Measurements from ENCODE around the gene FAM120C.

The FAM120C gene, protein sequence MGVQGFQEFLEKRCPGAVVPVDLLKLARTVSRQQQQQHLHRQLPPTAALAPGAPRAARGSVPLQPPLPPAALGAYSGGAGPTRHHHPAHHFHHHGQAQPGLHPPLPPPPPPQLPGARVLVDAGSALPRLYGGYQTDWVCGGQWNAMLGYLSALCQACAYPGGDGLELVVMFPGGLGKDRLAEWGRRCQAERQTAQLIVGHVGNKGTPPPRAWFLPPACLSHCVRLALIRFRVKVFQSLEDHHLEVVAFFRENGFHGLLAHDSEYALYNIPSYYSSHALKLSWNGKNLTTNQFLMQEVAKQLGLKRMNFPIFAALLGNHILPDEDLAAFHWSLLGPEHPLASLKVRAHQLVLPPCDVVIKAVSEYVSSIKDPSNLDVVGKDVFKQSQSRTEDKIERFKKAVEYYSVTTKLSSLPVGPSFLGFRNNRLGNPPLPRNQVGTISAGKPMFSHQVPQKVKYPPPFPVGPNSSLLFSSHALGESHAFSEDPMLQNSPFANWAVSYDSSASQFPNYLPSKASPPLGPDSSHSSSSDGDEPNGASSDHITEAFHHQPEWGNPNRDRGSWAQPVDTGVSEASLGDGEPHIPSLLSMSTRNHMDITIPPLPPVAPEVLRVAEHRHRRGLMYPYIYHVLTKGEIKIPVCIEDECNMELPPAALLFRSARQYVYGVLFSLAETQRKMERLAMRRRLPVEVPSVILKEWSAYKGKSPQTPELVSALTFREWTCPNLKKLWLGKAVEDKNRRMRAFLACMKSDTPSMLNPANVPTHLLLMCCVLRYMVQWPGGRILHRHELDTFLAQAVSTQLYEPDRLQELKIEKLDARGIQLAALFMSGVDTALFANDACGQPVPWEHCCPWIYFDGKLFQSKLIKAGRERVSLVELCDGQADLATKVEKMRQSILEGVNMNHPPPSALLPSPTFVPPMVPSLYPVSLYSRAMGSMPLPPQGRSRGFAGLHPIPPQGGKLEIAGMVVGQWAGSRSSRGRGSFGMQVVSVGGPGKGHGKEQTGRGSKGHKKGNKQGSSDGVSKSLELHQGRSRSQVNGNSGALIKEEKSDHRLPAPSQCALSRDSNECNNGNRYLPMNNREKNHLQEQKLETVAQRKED

DNA sequence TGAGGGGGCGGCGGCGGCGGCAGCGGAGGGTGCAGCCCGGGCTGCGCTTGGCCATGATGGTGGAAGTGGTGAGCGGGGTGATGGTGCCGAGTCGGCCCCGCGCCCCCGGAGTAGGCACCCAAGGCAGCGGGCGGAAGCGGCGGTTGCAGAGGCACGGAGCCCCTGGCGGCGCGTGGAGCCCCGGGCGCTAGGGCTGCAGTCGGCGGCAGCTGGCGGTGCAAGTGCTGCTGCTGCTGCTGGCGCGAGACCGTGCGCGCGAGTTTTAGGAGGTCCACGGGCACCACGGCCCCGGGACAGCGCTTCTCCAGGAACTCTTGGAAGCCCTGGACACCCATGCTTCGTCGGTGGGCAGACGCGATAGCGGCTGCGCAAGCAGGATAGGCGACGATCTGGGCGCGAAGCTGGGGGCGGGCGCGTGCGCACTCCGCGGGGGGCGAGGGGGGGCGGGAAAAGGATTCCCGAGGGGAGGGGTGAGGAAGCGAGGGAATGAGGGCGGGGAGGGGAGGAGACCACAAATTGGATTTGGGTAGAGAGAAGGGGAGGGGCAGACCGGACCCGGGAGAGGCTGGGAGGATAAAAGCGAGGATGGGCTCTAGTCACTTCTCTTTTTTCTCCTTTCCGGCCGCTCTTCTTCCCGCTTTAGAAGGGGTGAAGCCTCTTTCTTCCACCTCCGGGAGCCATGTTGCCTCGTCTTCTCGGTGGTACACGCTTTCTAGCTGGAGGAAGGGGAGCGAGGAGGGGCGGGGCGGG, at the start of gene FAM120C:
Gene FAM120C (minus strand): TSS at position 391 of the 750 bp plus-strand sequence. CDS start 56 bp downstream, at position 335.
- peak within 1 kb of the TSS; percentile 33 for H3K4me3 ChIP-seq (ENCODE audit: low read length)
- peaks cover 5% of the 10 kb centered on the region for H3K4me1 ChIP-seq (ENCODE audit: control insufficient read depth, insufficient read depth, low read length)
- H3K9me3 ChIP-seq (ENCODE audit: control insufficient read depth, low read length), result no peaks in the 10 kb centered on the region
- H3K27me3 ChIP-seq (ENCODE audit: control insufficient read depth, insufficient read depth, low read length), result no peaks in the 10 kb centered on the region
- H3K9ac ChIP-seq (ENCODE audit: low read length), result peak within 1 kb of the TSS; percentile 59
- H3K36me3 ChIP-seq (ENCODE audit: control insufficient read depth, insufficient read depth, low read length), result no peaks in the 10 kb centered on the region

DNA sequence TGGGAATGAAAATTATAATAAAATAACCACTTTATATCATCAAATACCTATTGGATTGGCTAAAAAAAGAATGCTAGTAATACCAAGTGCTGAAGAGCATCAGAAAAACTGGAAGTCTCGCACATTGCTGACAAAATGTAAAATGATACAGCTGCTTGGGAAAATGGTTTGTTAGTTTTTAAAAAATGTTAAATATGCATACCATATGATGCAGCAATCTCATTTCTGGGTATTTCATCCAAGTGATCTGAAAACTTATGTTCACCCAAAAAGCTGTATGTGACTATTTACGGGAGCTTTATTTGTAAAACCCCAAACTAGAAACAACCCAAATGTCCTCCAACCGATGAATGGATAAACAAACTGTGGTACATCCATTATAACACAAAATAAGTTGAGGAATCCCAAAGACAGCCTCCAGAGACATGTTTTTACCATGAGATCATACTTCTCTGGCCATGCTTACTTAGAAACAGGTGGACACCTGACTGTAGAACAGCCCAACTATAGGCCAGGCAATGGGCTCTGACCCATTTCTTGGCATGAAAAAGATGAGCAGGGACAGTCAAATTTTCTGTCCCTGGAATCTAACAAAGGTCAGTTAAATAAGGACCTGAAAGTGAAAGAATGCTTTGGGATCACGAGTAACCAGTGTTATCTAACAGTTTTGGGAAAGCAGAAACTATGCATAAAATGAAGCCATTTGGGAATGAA, 47.5 kb upstream of the FAM120C start:
- no peak overlapping the region for H3K9ac ChIP-seq (ENCODE audit: low read length)
- no peaks in the 10 kb centered on the region for H3K27me3 ChIP-seq (ENCODE audit: control insufficient read depth, insufficient read depth, low read length)
- no peaks in the 10 kb centered on the region for H3K9me3 ChIP-seq (ENCODE audit: control insufficient read depth, low read length)
- no peaks in the 10 kb centered on the region for H3K36me3 ChIP-seq (ENCODE audit: control insufficient read depth, insufficient read depth, low read length)
- H3K4me3 ChIP-seq (ENCODE audit: low read length), result no peak overlapping the region
- no peaks in the 10 kb centered on the region for H3K4me1 ChIP-seq (ENCODE audit: control insufficient read depth, insufficient read depth, low read length)

DNA sequence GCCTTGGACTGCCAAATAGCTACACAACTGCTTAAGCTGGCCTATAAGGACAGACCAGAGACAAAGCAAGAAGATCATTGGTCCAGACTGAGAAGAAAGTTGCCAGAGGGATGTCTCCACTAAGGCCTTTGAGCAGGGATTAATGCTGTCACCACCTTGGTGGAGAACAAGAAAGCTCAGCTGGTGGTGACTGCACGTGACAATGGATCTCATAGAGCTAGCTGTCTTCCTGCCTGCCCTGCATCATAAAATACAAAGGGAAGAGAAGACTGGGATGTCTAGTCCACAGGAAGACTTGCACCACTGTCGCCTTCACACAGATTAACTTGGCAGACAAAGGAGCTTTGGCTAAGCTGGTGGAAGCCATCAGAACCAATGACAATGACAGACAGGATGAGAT, 40.5 kb upstream of the FAM120C start:
- no peaks in the 10 kb centered on the region for H3K4me1 ChIP-seq (ENCODE audit: control insufficient read depth, insufficient read depth, low read length)
- no peaks in the 10 kb centered on the region for H3K36me3 ChIP-seq (ENCODE audit: control insufficient read depth, insufficient read depth, low read length)
- no peaks in the 10 kb centered on the region for H3K27me3 ChIP-seq (ENCODE audit: control insufficient read depth, insufficient read depth, low read length)
- no peak overlapping the region for H3K4me3 ChIP-seq (ENCODE audit: low read length)
- H3K9me3 ChIP-seq (ENCODE audit: control insufficient read depth, low read length), result no peaks in the 10 kb centered on the region
- no peak overlapping the region for H3K9ac ChIP-seq (ENCODE audit: low read length)

DNA sequence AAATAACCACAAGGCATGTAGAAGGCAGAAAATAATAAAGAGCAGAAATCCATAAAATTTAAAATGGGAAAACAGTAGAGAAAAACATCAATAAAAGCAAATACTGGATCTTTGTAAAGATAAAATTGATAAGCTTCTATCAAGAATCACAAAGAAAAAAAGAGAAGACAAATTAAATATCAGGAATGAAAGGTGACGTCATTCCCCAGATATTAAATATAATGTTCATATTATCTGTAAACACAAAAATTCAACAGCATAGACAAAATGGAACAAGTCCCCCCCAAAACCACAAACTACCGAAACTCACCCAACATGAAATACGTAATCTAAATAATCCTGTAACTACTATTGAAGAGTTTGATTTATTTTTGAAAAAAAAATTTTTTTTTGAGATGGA, 30.5 kb upstream of the FAM120C start:
- H3K9ac ChIP-seq (ENCODE audit: low read length), result no peak overlapping the region
- no peak overlapping the region for H3K4me3 ChIP-seq (ENCODE audit: low read length)
- no peaks in the 10 kb centered on the region for H3K9me3 ChIP-seq (ENCODE audit: control insufficient read depth, low read length)
- no peaks in the 10 kb centered on the region for H3K27me3 ChIP-seq (ENCODE audit: control insufficient read depth, insufficient read depth, low read length)
- H3K4me1 ChIP-seq (ENCODE audit: control insufficient read depth, insufficient read depth, low read length), result no peaks in the 10 kb centered on the region
- no peaks in the 10 kb centered on the region for H3K36me3 ChIP-seq (ENCODE audit: control insufficient read depth, insufficient read depth, low read length)

DNA sequence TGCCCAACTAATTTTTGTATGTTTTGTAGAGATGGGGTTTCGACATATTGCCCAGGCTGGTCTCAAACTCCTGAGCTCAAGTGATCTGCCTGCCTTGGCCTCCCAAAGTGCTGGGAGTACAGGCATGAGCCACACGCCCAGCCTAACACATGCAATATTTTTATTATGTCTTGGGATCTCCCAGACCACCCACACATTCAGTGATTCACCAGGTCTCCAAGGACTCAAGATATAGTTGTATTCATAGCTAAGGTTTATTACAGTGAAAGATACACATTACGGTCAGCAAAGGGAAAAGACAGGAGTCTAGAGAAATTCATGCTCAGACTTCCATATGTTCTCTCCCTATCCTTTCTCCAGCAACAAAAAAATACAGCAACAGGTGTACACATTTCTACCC, 25.5 kb upstream of the FAM120C start:
- no peaks in the 10 kb centered on the region for H3K9me3 ChIP-seq (ENCODE audit: control insufficient read depth, low read length)
- no peaks in the 10 kb centered on the region for H3K36me3 ChIP-seq (ENCODE audit: control insufficient read depth, insufficient read depth, low read length)
- no peak overlapping the region for H3K4me3 ChIP-seq (ENCODE audit: low read length)
- no peak overlapping the region for H3K9ac ChIP-seq (ENCODE audit: low read length)
- H3K4me1 ChIP-seq (ENCODE audit: control insufficient read depth, insufficient read depth, low read length), result no peaks in the 10 kb centered on the region
- no peaks in the 10 kb centered on the region for H3K27me3 ChIP-seq (ENCODE audit: control insufficient read depth, insufficient read depth, low read length)

DNA sequence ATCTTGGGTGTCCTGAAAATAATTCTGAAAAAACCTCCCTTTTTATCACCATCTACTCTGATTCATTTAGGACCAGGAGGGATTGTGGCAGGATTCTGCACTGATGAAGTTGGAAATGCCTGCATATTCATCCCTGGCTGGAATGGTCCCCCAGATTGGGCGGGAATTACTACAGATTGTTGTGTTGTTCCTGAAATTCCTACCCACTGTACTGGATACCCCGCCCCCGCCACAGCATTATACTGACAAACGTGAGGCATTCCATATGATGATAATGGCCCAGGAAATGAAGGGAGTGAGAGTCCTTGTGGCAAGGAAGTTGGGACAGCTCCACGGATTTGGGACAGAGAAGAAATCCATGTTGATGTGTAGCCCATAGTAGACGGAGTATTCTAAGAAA, 15.2 kb upstream of the FAM120C start:
- H3K9me3 ChIP-seq (ENCODE audit: control insufficient read depth, low read length), result no peaks in the 10 kb centered on the region
- no peaks in the 10 kb centered on the region for H3K4me1 ChIP-seq (ENCODE audit: control insufficient read depth, insufficient read depth, low read length)
- H3K27me3 ChIP-seq (ENCODE audit: control insufficient read depth, insufficient read depth, low read length), result no peaks in the 10 kb centered on the region
- no peak overlapping the region for H3K4me3 ChIP-seq (ENCODE audit: low read length)
- no peak overlapping the region for H3K9ac ChIP-seq (ENCODE audit: low read length)
- no peaks in the 10 kb centered on the region for H3K36me3 ChIP-seq (ENCODE audit: control insufficient read depth, insufficient read depth, low read length)

DNA sequence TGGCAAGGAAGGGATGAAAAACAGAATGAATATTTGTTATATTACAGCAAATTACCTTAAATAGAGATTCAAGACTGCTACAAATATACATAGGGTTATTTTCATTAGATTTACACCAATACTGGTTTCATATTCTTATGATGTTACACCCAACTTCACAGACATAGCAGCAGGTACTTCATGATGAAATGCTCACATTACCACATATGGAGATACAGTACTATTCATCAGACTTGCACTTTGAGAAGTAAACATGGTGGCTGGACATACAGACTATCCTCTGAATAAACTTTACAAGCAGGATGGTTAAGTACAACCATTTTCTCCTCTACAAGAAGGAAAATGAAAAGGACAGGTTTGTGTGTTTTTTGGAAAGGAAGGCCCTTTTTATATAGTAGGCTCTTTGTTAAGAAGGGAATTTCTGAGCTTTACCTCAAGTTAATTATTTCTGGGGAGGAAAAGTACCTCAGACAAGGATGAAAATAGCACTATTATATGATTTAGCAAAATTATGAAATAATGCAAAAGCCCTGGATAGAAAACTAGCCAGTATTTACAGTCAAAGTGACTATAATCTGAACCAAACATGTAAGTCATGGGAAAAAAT, 12.0 kb upstream of the FAM120C start:
- Histone ChIP-seq H3K27me3 (ENCODE audit: control insufficient read depth, insufficient read depth, low read length) (no peaks in the 10 kb centered on the region), H3K9ac (ENCODE audit: low read length) (no peak overlapping the region), H3K4me1 (ENCODE audit: control insufficient read depth, insufficient read depth, low read length) (no peaks in the 10 kb centered on the region), H3K9me3 (ENCODE audit: control insufficient read depth, low read length) (no peaks in the 10 kb centered on the region), H3K36me3 (ENCODE audit: control insufficient read depth, insufficient read depth, low read length) (no peaks in the 10 kb centered on the region), H3K4me3 (ENCODE audit: low read length) (no peak overlapping the region)

DNA sequence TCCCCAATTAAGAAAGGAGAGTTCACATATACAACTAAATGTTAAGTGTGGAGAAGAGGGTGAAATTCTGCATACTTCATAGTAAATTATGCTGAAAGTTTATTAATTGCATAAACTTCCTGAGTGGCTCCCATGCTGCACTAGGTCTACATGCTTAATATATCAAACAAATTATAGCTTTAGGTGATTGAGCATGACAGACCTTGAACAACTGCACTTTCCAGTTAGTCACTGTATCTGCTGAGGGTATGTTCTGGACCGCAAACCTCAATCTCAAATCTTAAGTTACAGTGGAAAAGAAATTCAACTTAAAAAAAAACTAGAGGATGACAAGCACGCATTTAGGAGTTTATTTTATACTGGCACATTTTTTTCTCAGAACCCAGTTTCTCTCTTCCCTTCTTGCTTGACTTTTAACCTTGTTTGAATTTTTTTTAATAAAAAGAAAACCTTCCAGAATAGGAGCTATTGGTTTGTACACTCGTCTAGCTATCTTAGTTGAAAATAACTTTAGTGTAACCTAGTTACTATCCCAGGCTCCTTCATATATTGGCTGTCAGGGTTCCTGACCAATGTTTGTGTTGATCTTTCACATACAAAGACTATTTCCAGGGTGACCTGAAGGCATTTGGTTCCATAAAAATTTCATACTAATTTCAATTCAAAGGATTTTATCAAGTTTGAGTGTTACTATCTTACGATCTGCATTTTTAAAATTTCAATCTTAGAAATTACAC, 10.2 kb upstream of the FAM120C start:
- Histone ChIP-seq H3K4me3 (ENCODE audit: low read length) (no peak overlapping the region), H3K9ac (ENCODE audit: low read length) (no peak overlapping the region), H3K36me3 (ENCODE audit: control insufficient read depth, insufficient read depth, low read length) (no peaks in the 10 kb centered on the region), H3K27me3 (ENCODE audit: control insufficient read depth, insufficient read depth, low read length) (no peaks in the 10 kb centered on the region), H3K9me3 (ENCODE audit: control insufficient read depth, low read length) (no peaks in the 10 kb centered on the region), H3K4me1 (ENCODE audit: control insufficient read depth, insufficient read depth, low read length) (no peaks in the 10 kb centered on the region)

DNA sequence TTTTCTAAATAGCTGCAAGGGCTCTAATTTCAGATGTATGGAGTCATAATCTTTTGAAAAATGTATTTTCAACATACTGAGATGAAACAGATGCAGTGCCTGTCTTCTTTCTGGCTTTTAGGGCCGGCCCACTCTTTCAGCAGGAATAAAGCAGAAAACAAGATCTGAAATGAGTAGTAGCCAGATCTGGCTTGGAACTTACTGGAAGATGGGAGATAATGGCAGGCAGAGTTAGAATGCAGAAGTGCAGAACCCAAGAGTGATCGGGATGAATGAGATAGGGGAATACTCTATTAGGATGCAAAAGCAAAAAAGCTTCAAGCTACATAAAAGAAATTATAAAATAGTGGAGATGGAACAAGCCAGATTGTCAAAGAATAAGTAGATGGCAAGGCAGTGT, 1.4 kb upstream of the FAM120C start:
- H3K9me3 ChIP-seq (ENCODE audit: control insufficient read depth, low read length), result no peaks in the 10 kb centered on the region
- H3K27me3 ChIP-seq (ENCODE audit: control insufficient read depth, insufficient read depth, low read length), result no peaks in the 10 kb centered on the region
- no peak overlapping the region for H3K9ac ChIP-seq (ENCODE audit: low read length)
- H3K4me3 ChIP-seq (ENCODE audit: low read length), result no peak overlapping the region
- H3K36me3 ChIP-seq (ENCODE audit: control insufficient read depth, insufficient read depth, low read length), result no peaks in the 10 kb centered on the region
- H3K4me1 ChIP-seq (ENCODE audit: control insufficient read depth, insufficient read depth, low read length), result peaks cover 5% of the 10 kb centered on the region

DNA sequence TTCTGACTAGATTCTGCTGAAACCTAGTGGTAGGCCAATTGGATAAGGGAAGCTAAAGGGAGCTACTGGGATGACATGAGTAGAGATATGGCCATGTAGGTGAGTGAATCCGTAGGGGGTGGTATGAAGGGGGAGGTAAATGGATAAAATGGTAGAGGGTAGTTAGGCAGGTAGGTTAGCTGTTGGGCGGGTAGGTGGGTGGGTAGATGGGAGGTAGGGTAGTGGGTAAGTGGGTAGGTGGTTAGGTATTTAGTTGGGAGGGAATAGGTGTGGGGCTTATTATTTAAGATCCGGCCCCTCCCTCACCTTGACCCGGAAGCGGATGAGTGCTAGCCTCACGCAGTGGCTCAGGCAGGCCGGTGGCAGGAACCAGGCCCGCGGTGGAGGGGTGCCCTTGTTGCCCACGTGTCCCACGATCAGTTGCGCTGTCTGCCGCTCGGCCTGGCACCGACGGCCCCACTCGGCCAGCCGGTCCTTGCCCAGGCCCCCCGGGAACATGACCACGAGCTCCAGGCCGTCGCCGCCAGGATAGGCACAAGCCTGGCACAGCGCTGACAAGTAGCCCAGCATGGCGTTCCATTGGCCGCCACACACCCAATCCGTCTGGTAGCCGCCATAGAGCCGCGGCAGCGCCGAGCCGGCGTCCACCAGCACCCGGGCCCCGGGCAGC, 725 bp downstream of the FAM120C start:
- Histone ChIP-seq H3K4me1 (ENCODE audit: control insufficient read depth, insufficient read depth, low read length) (peaks cover 5% of the 10 kb centered on the region), H3K9ac (ENCODE audit: low read length) (peak overlapping the region; percentile 59), H3K36me3 (ENCODE audit: control insufficient read depth, insufficient read depth, low read length) (no peaks in the 10 kb centered on the region), H3K27me3 (ENCODE audit: control insufficient read depth, insufficient read depth, low read length) (no peaks in the 10 kb centered on the region), H3K4me3 (ENCODE audit: low read length) (peak overlapping the region; percentile 33), H3K9me3 (ENCODE audit: control insufficient read depth, low read length) (no peaks in the 10 kb centered on the region)
